ENCODE results near the gene UFM1. TPM values are rescaled to one million over a fixed set of nuclear protein-coding genes. Genes with fewer than 3 reads are reported as not detected.

UFM1 gene
- total and polyA plus RNA-seq, 2 of the 13 experiments (the other 11 are each of a cell fraction or from before 2014, with no cell fraction given), result 42.6 to 47.0 TPM

DNA sequence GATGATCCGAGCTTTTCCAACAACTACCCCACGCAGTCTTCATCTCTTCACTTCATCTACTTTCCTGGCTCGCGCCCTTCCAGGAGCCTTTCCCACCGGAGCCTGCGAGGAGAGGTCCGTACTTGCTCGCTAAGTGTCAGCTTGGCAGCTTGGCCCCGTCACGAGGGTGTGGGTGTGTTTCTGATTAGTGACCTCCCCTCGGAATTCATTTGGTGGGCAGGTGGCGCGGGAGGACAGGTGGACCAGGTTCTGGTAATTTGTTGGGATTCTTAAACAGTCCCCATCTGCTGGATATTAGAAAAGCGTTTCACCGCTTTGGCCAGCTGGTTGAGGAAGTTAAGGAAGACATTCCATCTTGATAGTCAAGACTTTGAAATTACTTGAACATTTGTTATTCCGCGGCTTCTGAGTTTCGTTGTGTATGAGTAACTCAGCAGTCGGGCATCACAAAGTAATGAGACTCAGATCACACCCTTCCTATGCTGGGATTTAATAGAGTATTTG lies 515 bp downstream of the UFM1 start:
- Histone ChIP-seq H3K4me3 (replicated peaks in 1 of 3; ENCODE audit: insufficient read depth in 1 of 3, low read depth in 2 of 3, low read length in 3 of 3) (peak overlapping the region; percentile 83 to 92 (median 89)), H4K20me1 (ENCODE audit: insufficient read depth, low read length) (no peaks in the 10 kb centered on the region), H3K4me2 (ENCODE audit: low read depth, low read length) (peak overlapping the region; percentile 78), H3K9me3 (ENCODE audit: low read length) (no peaks in the 10 kb centered on the region), H3K27me3 (ENCODE audit: control insufficient read depth in 1 of 2, insufficient read depth in 2 of 2, low read length in 2 of 2) (no peaks in the 10 kb centered on the region; a peak in 1 of 5 replicates), H3K4me1 (ENCODE audit: insufficient read depth, low read length) (peaks cover 23% of the 10 kb centered on the region), H3K36me3 (replicated peaks in 1 of 2; ENCODE audit: control insufficient read depth in 1 of 2, insufficient read depth in 2 of 2, low read length in 2 of 2) (peaks cover 4 to 12% of the 10 kb centered on the region in 2 experiments; a peak in 2 of 5 replicates), H3K9ac (ENCODE audit: insufficient read depth, low read depth, low read length) (peak overlapping the region; percentile 96), H3K79me2 (ENCODE audit: insufficient read depth, low read length) (peaks cover 24% of the 10 kb centered on the region), H3K27ac (ENCODE audit: extremely low read length, insufficient read depth, low read length) (peak overlapping the region; percentile 87), H2AFZ (ENCODE audit: low read length) (peak overlapping the region; percentile 44)
- FAIRE-seq, result no peak
- TSS peak; percentile 61 for BruUV-seq (replicated peaks)
- peak; percentile 72 for ATAC-seq
- intact Hi-C loops (cut with micrococcal nuclease; ENCODE audit: unreplicated experiment) (no loop called here), in situ Hi-C loops (cut with HindIII; ENCODE audit: extremely low pct_ligation_motif_present, low pct_unique_long_range_greater_than_20kb) (no loop called here)
- CTCF ChIA-PET (ENCODE audit: low intra/inter-chr PET ratio, low total read pairs), result no interaction called here
- WGBS (ENCODE audit: low lambda C conversion rate), result 0% methylated on average over 12 of the region's 19 CpGs
- DNase-seq (ENCODE audit: low spot score), result peak; percentile 49
- POLR2A ChIA-PET, result interaction anchor here (0.7 to 1.5 kb wide), 4 partner anchors 11 to 688 kb away, joined by 3 to 5 read pairs (median 4); partner anchors contain the start of genes NHLRC3 and PROSER1
- TF ChIP-seq CEBPB (IDR thresholded peaks at IDR 0.05; ENCODE audit: borderline replicate concordance, low read depth, low read length) (no peak), NFE2 (CRISPR knock-in tag; IDR thresholded peaks at IDR 0.05) (no peak), NBN (conservative IDR thresholded peaks at IDR 0.05) (no peak), YEATS2 (CRISPR knock-in tag; IDR thresholded peaks at IDR 0.05; ENCODE audit: borderline replicate concordance) (no peak), ZSCAN30 (CRISPR knock-in tag; IDR thresholded peaks at IDR 0.05) (no peak), ZFP37 (CRISPR knock-in tag; IDR thresholded peaks at IDR 0.05; ENCODE audit: borderline replicate concordance) (no peak), SP4 (CRISPR knock-in tag; IDR thresholded peaks at IDR 0.05) (no peak), MTERF4 (CRISPR knock-in tag; IDR thresholded peaks at IDR 0.05) (no peak), SATB2 (CRISPR knock-in tag; IDR thresholded peaks at IDR 0.05) (no peak), DNMT3B (CRISPR knock-in tag; conservative IDR thresholded peaks at IDR 0.05) (no peak), ZNF772 (CRISPR knock-in tag; IDR thresholded peaks at IDR 0.05) (no peak), HIVEP1 (CRISPR knock-in tag; IDR thresholded peaks at IDR 0.05) (no peak), PHF20 (CRISPR knock-in tag; IDR thresholded peaks at IDR 0.05) (no peak), HMG20B (CRISPR knock-in tag; conservative IDR thresholded peaks at IDR 0.05) (no peak), KLF12 (CRISPR knock-in tag; IDR thresholded peaks at IDR 0.05; ENCODE audit: borderline replicate concordance) (no peak), CC2D1A (CRISPR knock-in tag; IDR thresholded peaks at IDR 0.05) (no peak), MED8 (CRISPR knock-in tag; IDR thresholded peaks at IDR 0.05; ENCODE audit: insufficient replicate concordance) (no peak), ZNF451 (CRISPR knock-in tag; IDR thresholded peaks at IDR 0.05) (no peak), ZNF652 (CRISPR knock-in tag; IDR thresholded peaks at IDR 0.05; ENCODE audit: borderline replicate concordance, low read depth) (no peak), NR3C1 (CRISPR knock-in tag; IDR thresholded peaks at IDR 0.05) (no peak), ZNF24 (IDR thresholded peaks at IDR 0.05) (no peak), ZNF33B (CRISPR knock-in tag; IDR thresholded peaks at IDR 0.05) (no peak), GLI4 (CRISPR knock-in tag; IDR thresholded peaks at IDR 0.05; ENCODE audit: borderline replicate concordance) (no peak), WIZ (CRISPR knock-in tag; IDR thresholded peaks at IDR 0.05) (no peak), TEAD3 (CRISPR knock-in tag; optimal IDR thresholded peaks at IDR 0.05; ENCODE audit: borderline replicate concordance) (peak; percentile 4)
- TF ChIP-seq, protein P1, sequence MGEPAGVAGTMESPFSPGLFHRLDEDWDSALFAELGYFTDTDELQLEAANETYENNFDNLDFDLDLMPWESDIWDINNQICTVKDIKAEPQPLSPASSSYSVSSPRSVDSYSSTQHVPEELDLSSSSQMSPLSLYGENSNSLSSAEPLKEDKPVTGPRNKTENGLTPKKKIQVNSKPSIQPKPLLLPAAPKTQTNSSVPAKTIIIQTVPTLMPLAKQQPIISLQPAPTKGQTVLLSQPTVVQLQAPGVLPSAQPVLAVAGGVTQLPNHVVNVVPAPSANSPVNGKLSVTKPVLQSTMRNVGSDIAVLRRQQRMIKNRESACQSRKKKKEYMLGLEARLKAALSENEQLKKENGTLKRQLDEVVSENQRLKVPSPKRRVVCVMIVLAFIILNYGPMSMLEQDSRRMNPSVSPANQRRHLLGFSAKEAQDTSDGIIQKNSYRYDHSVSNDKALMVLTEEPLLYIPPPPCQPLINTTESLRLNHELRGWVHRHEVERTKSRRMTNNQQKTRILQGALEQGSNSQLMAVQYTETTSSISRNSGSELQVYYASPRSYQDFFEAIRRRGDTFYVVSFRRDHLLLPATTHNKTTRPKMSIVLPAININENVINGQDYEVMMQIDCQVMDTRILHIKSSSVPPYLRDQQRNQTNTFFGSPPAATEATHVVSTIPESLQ (CRISPR knock-in tag; conservative IDR thresholded peaks at IDR 0.05), result no peak

Measured in HepG2 (cell line).